Activated CD4-positive, alpha-beta T cell treated with anti-CD3 and anti-CD28 coated beads, Interleukin-2, amount 50 U/mL, for 4 hours (primary cell): ENCODE results near the gene ZC3H10.
"Not testable (repeated sequence)": the region's sequence is repeated elsewhere in the genome, so short reads cannot be mapped to it uniquely, and the experiment has no call there.

Experiments
- DNase-seq, 2 experiments: peaks; one replicate each; pipeline ENCODE4 v3.0.0-alpha.2; 2020

ZC3H10 gene

DNA sequence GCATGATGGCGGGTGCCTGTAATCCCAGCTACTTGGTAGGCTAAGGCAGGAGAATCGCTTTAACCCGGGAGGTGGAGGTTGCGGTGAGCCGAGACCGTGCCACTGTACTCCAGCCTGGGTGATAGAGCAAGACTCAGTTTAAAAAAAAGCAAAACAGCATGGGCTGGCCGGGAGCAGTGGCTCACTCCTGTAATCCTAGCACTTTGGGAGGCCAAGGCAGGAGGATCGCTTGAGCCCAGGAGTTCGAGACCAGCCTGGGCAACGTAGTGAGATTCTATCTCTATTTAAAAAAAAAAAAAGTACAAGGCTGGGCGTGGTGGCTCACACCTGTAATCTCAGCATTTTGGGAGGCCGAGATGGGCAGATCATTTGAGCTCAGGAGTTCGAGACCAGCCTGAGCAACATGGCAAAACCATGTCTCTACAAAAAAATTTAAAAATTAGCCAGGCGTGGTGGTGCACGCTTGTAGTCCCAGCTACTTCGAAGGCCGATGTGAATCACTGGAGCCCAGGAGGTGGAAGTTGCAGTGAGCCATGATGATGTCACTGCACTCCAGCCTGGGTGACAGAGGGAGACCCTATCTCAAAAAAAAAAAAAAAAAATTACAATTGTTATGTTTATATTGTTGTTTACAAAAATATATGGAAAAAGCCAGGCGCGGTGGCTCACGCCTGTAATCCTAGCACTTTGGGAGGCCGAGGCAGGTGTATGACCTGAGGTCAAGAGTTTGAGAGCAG is 38.6 kb downstream of the ZC3H10 start:
- not testable (repeated sequence) for DNase-seq

DNA sequence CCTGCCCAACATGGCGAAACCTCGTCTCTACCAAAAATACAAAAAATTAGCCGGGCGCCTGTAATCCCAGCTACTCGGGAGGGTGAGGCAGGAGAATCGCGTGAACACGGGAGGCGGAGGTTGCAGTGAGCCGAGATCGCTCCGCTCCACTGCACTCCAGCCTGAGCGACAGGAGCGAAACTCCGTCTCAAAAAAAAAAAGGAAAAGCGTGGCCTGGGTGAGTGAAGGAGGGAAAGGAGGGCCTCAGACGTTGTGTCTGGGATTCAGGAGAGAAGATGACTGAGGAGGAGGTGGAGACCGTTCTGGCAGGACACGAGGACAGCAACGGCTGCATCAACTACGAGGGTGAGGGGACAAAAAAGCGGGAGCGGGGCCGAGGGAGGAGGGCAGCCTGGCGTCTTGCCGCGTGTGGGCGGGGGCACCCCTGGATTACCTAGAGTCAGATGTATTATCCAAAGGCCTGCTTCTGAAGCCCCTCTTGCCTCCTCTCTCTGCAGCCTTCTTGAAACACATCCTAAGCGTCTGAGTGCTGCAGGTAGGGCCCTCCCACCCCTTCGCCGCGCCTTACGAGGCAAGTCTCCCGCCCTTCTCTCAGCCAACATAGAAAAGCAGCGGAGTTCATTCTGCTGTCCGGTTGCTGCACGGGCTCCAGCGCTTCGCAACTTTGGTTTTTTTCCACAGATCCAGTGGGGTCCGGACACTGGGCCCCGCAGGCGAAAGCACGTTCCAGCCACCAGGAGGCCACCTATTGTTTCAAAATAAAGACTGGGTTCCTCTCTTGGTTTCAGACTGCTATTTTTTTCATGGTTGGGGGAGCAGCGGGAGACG is 39.3 kb downstream of the ZC3H10 start:
- DNase-seq, result peak; percentile 27 to 38

DNA sequence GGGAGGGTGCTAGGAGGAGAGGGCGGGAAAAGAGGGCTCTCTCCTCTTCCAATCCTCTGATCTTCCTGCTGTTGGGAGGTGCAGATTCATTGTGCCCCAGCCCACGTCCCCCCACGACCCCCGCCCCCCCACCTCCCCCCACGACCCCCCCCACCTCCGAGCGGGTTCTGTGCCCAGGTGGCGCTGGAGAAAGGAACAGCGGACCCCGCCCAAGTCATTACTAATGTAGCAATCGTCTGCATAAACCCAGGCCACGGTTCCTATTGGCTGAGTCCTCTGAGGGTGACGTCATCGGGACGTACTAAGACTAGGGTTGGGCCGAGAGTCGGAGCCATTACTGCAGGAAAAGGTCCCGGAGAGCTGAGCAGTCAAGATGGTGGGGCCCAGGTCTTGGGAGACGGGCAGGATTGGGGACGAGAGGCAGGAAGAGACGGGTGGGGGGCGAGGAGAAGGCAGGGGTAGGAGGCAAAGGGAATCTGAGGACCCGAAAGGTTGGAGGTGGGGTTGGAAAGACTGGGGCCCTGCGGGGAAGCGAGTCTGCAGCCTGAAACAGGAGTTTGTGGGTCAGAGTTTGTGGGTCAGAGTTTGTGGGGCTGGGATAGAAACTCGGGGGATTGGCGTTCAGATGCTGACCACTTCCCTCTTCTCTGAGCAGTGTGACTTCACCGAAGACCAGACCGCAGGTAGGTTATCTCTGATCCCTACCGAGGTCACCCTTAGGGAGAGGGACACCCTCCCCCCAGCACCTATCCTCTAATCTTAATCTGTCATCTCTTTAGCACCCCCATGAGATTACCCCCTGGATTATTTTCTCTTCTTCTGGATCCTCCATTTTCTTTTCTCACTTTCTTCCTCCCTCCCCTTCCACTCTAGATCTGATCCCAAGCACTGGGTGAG is 40.2 kb downstream of the ZC3H10 start, which contains the start of gene MYL6:
Gene MYL6 (plus strand): TSS at position 331 of the 897 bp plus-strand sequence. CDS start 43 bp downstream, at position 374.
- DNase-seq, result peak; percentile 87 to 89

DNA sequence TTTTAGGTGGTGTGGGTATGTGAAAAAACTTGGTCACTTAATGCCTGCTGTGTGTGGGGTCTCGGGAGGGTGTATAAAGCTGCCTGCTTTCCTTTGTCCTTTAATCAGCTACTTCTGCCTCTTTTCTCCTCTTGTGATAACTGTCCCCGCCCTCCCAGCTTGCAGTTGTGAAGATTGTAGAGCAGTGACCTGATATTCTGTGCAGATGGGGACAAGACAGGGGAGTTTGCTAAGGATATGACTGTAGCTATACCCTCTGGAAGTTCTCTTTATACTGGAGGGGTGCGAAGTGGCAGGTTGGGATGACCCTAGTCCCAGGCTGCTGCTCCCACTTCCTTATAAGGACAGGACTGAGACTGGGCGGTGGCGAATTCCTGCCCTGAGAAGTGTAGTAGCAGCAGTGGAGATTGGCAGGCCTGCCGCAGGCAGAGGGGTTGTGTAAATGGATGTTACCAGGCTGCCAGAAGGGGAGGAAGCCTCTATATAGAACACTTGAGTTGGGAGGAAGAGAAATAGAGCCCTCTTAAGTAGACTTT is 40.9 kb downstream of the ZC3H10 start:
- no peak for DNase-seq

DNA sequence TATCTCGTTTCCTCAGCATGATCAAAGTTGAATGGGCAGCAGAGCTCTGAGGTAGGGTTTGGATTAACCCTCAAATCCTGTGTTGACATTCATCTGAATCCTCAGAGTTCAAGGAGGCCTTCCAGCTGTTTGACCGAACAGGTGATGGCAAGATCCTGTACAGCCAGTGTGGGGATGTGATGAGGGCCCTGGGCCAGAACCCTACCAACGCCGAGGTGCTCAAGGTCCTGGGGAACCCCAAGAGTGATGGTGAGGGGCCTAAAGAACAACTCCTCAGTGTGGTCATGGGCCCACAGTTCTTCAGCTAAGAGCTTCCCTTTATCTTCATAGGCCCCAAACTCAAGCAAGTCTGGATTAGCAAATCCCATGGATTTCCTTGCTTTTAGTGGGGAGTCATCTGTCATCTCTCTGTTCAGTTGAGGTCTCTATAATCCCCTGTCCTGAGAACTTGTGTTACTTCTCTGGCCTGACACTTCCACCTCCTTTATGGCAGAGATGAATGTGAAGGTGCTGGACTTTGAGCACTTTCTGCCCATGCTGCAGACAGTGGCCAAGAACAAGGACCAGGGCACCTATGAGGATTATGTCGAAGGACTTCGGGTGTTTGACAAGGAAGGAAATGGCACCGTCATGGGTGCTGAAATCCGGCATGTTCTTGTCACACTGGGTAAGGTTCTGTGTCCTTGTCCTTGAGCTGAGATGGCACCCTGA is 41.6 kb downstream of the ZC3H10 start:
- DNase-seq, result no peak

DNA sequence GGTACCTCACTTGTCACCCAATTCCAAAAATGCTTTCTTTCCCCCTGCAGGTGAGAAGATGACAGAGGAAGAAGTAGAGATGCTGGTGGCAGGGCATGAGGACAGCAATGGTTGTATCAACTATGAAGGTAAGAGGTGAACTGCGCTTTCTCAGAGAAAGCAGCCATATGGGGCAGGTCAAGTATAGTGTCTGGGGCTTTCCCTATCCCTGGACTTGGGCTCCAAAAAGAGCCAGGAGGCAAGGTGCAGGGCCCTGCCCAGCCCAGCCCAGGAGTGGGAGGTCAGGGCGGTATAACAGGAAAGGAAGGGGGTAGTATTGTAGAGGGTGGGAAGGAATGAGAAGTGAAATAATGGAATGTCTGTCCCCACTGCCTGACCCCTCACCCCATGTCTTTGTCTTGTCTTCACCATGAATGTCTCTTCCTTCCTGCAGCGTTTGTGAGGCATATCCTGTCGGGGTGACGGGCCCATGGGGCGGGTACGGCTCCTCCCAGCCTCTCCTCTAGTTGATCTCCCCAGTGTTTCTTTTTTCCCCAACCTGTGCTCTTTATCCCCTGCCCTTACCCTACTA is 42.2 kb downstream of the ZC3H10 start:
- DNase-seq, result peak; percentile 51 to 54

DNA sequence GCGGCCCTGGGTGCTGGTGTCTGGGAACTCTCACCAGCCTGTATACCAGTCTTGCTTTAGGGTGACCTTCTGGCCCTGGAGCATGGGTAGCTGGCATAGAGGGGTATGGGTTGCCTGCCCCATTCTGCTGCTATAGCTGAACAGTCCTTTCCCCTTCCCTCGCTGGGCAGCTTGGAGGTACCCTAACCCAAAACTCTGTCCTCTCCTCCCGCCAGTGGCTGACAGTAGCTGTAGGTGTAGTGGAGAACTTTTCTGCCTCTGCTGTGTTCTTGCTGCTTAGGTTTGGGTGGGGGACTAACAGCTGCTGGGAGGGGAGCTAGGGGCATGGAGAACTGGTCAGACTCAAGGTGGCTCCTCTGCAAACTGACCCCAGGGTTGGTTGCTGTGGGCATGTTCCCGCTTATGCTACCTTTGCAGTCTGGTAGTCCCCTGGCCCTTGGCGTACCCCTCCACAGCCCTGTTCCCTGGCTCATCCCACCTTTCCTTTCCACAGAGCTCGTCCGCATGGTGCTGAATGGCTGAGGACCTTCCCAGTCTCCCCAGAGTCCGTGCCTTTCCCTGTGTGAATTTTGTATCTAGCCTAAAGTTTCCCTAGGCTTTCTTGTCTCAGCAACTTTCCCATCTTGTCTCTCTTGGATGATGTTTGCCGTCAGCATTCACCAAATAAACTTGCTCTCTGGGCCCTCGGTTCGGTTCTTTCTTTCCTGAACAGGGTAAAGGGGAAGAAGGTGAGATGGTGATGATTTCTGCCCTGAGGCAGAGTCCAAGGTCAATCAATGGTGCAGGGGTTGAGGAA is 43.0 kb downstream of the ZC3H10 start:
- DNase-seq, result no peak

DNA sequence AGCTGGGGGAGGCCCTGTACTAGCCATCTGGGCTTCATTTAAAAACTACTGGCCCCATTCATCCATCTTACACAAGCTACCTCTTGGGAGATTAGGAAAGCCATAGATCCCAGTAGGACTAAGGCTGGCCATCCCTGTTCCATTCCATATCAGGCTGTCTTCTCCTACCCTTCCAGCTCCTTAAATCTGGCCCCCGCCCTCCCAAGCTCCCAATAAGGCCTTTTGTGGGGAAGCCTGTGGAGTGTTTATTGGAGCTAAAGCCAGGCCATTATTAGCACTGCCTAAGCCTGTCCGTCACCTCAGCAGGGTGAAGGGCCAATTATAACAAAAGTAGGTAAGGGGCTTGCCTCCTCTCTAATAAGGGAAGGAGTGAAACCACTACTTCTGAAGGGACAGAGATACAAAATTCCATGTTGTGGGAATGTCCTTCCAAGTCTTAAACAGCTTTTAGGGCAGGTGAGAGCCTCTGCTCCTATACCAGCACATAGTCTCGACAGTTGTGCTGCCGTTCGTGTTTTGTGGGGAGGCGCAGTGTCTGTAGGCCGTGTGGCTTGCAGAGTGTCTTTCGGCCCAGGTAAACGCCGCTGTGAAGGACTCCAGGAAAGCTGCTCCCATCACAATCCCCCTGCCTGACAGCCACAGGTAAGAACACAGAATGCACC is 43.8 kb downstream of the ZC3H10 start:
- DNase-seq, result no peak

DNA sequence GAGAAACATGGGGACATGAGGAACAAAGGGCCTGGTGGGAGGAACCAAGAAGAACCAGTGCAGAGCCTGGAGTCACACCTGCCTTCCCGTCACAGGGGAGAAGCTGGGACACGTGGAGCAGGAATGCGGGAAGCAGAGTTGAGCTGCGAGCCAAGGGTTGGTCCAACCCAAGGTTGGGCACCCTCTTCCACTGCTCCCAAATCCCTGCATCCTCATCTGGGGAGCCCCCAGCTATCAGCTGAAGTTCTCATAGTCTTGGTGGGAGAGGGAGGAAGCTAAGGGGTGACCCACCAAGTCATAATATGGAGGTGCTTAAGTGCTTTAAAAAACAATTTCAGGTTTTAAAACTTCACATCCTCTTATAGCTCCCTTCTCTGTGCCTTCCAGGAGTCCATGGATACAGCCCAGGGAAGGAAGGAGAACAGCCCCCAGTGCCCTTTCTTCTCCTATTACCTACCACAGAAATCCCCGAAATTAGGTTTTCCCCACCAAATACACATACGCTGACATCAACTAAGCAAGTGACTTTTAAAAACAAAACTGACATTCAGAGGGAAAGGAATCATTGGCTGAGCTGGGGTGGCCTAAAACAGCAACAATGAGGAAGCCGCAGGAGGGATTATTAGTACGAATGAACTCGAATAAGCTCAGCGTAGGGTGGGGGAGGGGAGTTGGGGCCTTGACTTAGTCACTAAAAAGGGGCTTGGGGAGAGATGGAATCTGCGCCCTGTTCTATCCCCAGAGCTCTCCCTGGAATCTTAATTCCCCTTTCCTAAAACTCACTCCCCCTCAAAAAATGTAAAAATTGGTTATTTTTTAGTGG is 44.6 kb downstream of the ZC3H10 start:
- DNase-seq, result no peak

DNA sequence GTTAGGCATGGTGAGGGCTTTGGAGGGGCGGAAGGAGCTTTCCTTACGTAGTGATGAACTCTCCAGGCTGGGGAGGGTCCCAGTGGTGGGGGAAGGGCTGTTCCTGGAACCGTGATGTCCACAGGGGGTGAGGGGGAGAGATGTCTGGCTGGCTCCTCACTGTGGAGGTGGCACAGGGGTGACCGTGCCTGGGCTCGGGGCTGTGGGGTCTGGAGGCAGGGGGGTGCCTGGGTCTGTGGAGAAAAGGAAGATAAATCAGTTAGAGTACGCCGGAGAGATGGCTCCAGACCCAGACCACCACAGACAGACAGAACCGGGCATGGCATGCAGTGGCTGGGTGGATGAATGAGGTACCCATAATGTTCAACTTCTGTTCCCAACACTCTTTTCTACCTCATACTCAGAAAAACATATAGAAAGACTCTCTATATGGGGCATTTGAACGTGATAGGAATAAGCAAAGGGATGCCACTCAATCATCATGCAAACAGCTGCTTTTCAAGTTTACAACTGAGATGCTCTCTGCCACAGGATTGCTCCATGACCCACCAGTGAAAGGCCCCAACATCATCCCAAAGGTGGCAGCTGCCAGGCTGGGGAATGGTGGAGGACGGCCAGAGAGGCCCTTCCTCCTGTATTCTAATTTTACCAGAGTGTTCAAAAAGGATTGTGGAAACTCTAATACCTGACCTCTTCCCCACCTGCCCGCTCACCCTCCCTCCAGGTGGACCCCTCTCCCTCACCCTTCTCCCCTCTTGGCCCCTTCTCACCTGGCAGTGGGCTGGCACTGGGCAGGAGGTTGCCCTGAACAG is 45.7 kb downstream of the ZC3H10 start:
- no peak for DNase-seq

DNA sequence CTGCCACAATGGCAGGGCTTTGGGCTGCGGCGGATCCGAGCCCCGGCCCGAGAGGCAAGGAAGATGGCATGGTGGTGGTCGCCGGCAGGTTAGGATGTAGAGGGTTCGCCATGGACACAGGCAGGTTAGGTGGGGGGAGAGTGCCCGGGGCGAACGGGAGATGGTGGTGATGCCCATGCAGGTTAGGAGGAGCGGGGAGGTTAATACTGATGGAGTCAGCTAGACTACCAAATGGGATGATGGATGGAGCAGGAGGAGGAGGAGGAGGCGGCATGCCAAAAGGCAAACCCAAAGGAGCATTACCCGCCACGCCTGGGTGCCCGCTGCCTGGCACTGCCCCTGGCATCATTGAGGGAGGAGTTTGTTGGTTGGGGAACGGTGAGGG is 46.3 kb downstream of the ZC3H10 start:
- no peak for DNase-seq

DNA sequence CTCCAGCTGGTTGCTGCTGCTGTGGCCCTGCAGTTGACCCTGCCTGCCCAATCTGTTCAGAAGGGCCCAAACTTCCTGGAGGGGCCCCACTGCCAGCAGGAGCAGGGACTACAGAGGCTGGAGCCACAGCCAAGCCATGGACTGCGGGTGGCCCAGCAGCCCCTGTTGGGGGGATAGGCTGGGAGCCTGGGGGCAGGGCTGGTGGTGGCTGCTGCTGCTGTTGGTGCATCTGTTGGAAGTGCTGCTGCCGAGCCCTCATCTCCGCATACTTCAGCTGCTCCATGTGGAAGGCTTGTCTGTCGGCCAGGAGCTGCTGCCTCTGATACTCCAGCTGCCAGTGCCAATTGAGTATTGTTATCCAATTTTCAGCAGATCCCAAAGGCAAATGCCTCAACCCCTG is 47.3 kb downstream of the ZC3H10 start:
- no peak for DNase-seq

DNA sequence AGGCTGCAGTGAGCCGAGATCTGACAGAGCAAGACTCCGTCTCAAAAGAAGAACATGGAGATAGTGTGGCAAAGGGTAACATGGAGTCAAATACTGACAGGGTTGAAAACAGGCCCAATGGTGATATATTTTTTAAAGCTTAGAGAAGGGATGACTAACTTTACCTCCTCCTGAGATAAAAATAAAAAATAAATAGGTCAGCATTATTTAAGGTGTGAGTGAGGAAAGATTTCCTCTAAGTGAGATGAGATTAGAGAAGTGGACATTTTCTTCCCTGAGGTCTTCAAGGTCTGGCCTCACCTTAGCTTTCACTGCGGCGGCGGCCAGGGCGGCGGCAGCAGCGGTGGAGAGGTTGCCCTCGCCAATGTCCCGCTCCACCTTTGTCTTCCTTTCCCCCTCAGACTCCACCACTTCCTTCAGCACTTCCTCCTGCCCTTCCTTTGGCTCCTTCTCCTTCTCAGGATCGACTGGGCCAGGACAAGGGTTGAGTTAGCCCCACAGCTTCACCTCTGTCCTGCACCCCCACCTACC is 51.2 kb downstream of the ZC3H10 start:
- DNase-seq, result no peak

DNA sequence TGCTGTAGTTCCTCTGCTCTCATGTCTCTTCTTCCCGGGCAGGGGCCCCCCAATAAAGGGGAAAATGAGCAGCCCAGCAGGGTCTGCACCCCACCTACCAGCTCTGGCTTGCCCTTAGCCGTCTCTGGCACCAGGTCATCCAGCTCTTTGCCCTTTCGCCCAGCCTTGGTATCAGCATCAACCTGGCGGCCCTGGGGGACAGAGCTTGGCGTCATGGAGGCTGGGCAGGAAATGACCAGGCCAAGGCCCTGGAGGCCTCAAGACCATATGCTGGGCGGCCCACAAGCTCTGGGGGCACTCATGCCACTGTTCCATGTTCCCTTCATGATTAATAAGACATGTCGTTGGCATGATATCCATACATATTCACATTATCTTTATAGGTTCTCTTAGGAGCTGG is 54.8 kb downstream of the ZC3H10 start:
- no peak for DNase-seq
